ENCODE results near the gene MIX23. TPM values are rescaled to one million over a fixed set of nuclear protein-coding genes. Genes with fewer than 3 reads are reported as not detected.

Gene MIX23
- total RNA-seq, 1 experiment from 2014 or later = 85.2 TPM

DNA sequence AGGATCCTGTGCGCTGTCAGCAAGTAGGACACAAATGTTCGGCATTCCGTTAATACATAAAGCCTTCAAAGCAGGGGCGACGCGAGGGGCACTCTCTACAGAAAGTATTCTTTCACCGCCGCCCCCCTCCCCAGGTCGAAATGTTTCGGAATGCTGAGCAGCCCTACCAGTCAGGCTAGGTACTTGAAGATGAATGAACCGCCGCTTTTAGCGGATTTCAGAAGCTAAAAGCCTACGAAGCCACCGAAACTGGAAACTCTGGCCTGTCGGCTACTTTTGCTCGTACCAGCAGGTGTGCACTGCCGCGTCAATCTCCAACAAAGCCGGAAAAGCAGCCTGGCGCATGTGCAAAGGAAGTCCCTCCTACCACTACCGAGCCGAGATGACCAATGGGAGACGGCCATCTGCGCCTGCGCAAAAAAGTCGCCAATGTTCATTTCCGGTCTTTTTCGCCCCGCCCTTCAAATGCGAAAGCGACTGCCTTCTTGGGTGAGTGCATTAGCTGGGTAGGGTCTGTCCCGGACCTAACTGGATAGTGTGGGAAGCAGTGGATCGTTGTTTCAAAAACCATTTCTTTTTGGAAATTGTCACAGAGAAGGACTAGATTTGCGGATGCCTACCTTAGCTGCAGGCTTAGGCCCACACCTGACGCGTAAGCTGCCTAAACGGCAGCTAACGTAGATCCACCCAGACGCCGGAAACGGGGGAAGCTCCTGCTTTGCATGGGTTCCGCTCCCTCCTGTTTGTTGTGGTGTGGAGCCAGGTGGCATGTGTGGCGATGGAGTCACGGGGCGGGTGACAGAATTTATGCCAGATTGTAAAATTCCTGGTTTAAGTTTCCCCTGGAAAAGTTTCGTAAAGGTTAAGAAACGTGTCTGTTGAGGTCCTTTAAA lies 33.0 kb upstream of the MIX23 start, which contains the start of gene WDR5B:
TSS of gene WDR5B (minus strand) at position 301 of the 893 bp plus-strand sequence. CDS start 534 bp downstream, outside the sequence.
- Mint-ChIP-seq H3K9me3 (ENCODE audit: unreplicated experiment) (no peaks in the 10 kb centered on the region), H3K36me3 (ENCODE audit: insufficient read depth, unreplicated experiment) (peaks cover 36% of the 10 kb centered on the region), H3K4me3 (ENCODE audit: unreplicated experiment) (peak within 1 kb of the TSS; percentile 96), H3K27ac (ENCODE audit: unreplicated experiment) (peak within 1 kb of the TSS; percentile 94), H3K4me1 (ENCODE audit: low read depth, unreplicated experiment) (peaks cover 12% of the 10 kb centered on the region), H3K27me3 (ENCODE audit: insufficient read depth, unreplicated experiment) (no peaks in the 10 kb centered on the region)
- ChIA-PET POLR2A (interaction anchor here (0.5 to 1.9 kb wide), 6 partner anchors 25 to 559 kb away, joined by 3 to 19 read pairs (median 3); partner anchors contain the start of genes FAM162A and MIX23), CTCF (interaction anchor here (0.6 to 1.9 kb wide), 8 partner anchors 22 to 361 kb away, joined by 3 to 8 read pairs (median 4); partner anchors contain the start of genes FAM162A and MIX23)
- H3K4me1 ChIP-seq = no peaks in the 10 kb centered on the region; the same call in 1 of the 2 replicates
- no peaks in the 10 kb centered on the region for H3K9me3 ChIP-seq
- peak within 1 kb of the TSS; percentile 71 for H3K4me3 ChIP-seq (ENCODE audit: low read depth, low read length)
- H3K36me3 ChIP-seq (ENCODE audit: control insufficient read depth, insufficient read depth, low read length) = no peaks in the 10 kb centered on the region; the same call in 1 of the 2 replicates
- TSS peak; percentile 80 for BruUV-seq (replicated peaks)
- DNase-seq = peak; percentile 97
- intact Hi-C loops (cut with micrococcal nuclease; ENCODE audit: unreplicated experiment) = loop anchor here (1.0 to 2.0 kb wide), 3 partner anchors 23 to 33 kb away; partner anchors contain the start of gene MIX23
- H3K27me3 ChIP-seq (replicated peaks; ENCODE audit: control insufficient read depth, insufficient read depth, low read length) = no peaks in the 10 kb centered on the region
- TF ChIP-seq, protein P1, sequence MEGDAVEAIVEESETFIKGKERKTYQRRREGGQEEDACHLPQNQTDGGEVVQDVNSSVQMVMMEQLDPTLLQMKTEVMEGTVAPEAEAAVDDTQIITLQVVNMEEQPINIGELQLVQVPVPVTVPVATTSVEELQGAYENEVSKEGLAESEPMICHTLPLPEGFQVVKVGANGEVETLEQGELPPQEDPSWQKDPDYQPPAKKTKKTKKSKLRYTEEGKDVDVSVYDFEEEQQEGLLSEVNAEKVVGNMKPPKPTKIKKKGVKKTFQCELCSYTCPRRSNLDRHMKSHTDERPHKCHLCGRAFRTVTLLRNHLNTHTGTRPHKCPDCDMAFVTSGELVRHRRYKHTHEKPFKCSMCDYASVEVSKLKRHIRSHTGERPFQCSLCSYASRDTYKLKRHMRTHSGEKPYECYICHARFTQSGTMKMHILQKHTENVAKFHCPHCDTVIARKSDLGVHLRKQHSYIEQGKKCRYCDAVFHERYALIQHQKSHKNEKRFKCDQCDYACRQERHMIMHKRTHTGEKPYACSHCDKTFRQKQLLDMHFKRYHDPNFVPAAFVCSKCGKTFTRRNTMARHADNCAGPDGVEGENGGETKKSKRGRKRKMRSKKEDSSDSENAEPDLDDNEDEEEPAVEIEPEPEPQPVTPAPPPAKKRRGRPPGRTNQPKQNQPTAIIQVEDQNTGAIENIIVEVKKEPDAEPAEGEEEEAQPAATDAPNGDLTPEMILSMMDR (IDR thresholded peaks at IDR 0.05; ENCODE audit: insufficient read depth in 1 of 2, low read depth in 1 of 2, low read length in 1 of 2, severe bottlenecking in 1 of 2, unreplicated experiment in 1 of 2) = no peak

DNA sequence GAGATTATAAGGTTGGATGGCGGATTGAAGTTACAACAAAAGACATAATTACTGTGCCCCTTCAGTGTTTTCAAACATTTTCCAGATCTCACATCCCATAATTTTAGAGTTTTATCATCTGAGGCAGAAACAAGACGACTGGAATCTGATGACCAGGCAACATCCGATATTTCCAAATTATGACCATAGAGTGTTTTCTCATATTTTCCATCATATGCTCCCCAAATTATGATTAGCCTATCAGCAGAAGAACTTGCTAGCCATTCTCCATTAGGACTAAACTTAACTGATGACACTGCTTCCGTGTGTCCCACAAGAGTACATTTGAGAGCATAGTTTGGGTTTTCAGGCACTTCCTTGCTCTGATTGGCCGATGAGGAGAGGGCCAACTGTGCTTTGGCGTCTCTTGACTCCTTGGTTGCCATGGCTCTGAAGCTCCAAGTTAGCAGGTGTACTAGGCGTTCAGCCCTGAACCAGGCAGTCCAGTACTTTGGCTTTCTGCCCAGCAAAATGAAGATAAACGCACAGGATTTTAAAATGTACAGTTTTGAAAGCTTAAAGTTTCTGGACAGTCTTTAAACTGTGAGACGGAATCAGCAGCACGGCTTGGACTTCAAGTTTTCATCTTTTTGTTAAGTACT lies 32.2 kb upstream of the MIX23 start:
- Mint-ChIP-seq H3K4me3 (ENCODE audit: unreplicated experiment) (peak overlapping the region; percentile 96), H3K27ac (ENCODE audit: unreplicated experiment) (peak overlapping the region; percentile 94), H3K36me3 (ENCODE audit: insufficient read depth, unreplicated experiment) (peaks cover 34% of the 10 kb centered on the region), H3K9me3 (ENCODE audit: unreplicated experiment) (no peaks in the 10 kb centered on the region), H3K4me1 (ENCODE audit: low read depth, unreplicated experiment) (peaks cover 12% of the 10 kb centered on the region), H3K27me3 (ENCODE audit: insufficient read depth, unreplicated experiment) (no peaks in the 10 kb centered on the region)
- H3K4me3 ChIP-seq (ENCODE audit: low read depth, low read length) = peak overlapping the region; percentile 71
- H3K4me1 ChIP-seq = no peaks in the 10 kb centered on the region; the same call in 1 of the 2 replicates
- CTCF ChIA-PET = interaction anchor here (0.7 to 1.9 kb wide), 4 partner anchors 21 to 264 kb away, joined by 3 to 8 read pairs (median 3); partner anchors contain the start of gene FAM162A
- TF ChIP-seq, protein P1 (IDR thresholded peaks at IDR 0.05; ENCODE audit: insufficient read depth in 1 of 2, low read depth in 1 of 2, low read length in 1 of 2, severe bottlenecking in 1 of 2, unreplicated experiment in 1 of 2) = no peak
- POLR2A ChIA-PET = interaction anchor here (0.5 to 1.9 kb wide), 3 partner anchors 26 to 572 kb away, joined by 3 to 19 read pairs (median 3); partner anchors contain the start of genes FAM162A and MIX23
- no peaks in the 10 kb centered on the region for H3K9me3 ChIP-seq
- TSS peak; percentile 74 for BruUV-seq (replicated peaks)
- DNase-seq = peak; percentile 51 to 53
- intact Hi-C loops (cut with micrococcal nuclease; ENCODE audit: unreplicated experiment) = no loop called here
- no peaks in the 10 kb centered on the region; the same call in 1 of the 2 replicates for H3K36me3 ChIP-seq (ENCODE audit: control insufficient read depth, insufficient read depth, low read length)
- H3K27me3 ChIP-seq (replicated peaks; ENCODE audit: control insufficient read depth, insufficient read depth, low read length) = no peaks in the 10 kb centered on the region

DNA sequence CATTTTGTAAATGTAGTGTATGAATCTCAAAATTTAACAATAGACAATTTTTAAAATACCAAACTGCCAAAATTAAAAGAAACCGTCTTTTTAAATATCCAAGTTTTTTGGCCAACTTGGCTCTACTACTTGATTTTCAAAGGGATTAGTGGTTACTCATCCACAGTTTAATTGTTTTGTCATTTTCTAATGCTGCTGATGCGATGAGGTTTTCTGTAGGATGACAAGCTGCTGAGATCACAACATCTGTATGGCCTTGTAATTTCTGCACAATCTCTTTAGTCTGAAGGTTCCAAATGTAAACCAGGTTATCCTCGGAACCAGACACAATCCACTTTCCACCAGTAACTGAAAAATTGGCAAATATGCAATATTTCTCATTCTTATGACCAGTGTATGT lies 31.4 kb upstream of the MIX23 start:
- Histone ChIP-seq H3K4me3 (ENCODE audit: low read depth, low read length) (no peak overlapping the region; the same call in 1 of the 2 replicates), H3K4me1 (no peaks in the 10 kb centered on the region; the same call in 1 of the 2 replicates), H3K9me3 (no peaks in the 10 kb centered on the region), H3K36me3 (ENCODE audit: control insufficient read depth, insufficient read depth, low read length) (no peaks in the 10 kb centered on the region; the same call in 1 of the 2 replicates), H3K27me3 (replicated peaks; ENCODE audit: control insufficient read depth, insufficient read depth, low read length) (no peaks in the 10 kb centered on the region)
- no peak for DNase-seq
- Mint-ChIP-seq H3K27ac (ENCODE audit: unreplicated experiment) (peak overlapping the region; percentile 94), H3K27me3 (ENCODE audit: insufficient read depth, unreplicated experiment) (no peaks in the 10 kb centered on the region), H3K36me3 (ENCODE audit: insufficient read depth, unreplicated experiment) (peaks cover 30% of the 10 kb centered on the region), H3K4me3 (ENCODE audit: unreplicated experiment) (peak overlapping the region; percentile 96), H3K4me1 (ENCODE audit: low read depth, unreplicated experiment) (peaks cover 12% of the 10 kb centered on the region), H3K9me3 (ENCODE audit: unreplicated experiment) (no peaks in the 10 kb centered on the region)
- BruUV-seq (replicated peaks) = no TSS peak
- POLR2A ChIA-PET = no interaction called here
- intact Hi-C loops (cut with micrococcal nuclease; ENCODE audit: unreplicated experiment) = no loop called here
- TF ChIP-seq, protein P1 (IDR thresholded peaks at IDR 0.05; ENCODE audit: insufficient read depth in 1 of 2, low read depth in 1 of 2, low read length in 1 of 2, severe bottlenecking in 1 of 2, unreplicated experiment in 1 of 2) = no peak
- CTCF ChIA-PET = no interaction called here

Data from Caco-2 (cell line).